GM21786 (cell line): ENCODE results near the gene ODAD3.

ENCODE experiments used
- ATAC-seq: cut with Tn5 transposase; IDR thresholded peaks from one replicate; pipeline ENCODE4 v1.9.1; 2021; ENCODE audit not compliant: unreplicated experiment

ODAD3 gene

DNA sequence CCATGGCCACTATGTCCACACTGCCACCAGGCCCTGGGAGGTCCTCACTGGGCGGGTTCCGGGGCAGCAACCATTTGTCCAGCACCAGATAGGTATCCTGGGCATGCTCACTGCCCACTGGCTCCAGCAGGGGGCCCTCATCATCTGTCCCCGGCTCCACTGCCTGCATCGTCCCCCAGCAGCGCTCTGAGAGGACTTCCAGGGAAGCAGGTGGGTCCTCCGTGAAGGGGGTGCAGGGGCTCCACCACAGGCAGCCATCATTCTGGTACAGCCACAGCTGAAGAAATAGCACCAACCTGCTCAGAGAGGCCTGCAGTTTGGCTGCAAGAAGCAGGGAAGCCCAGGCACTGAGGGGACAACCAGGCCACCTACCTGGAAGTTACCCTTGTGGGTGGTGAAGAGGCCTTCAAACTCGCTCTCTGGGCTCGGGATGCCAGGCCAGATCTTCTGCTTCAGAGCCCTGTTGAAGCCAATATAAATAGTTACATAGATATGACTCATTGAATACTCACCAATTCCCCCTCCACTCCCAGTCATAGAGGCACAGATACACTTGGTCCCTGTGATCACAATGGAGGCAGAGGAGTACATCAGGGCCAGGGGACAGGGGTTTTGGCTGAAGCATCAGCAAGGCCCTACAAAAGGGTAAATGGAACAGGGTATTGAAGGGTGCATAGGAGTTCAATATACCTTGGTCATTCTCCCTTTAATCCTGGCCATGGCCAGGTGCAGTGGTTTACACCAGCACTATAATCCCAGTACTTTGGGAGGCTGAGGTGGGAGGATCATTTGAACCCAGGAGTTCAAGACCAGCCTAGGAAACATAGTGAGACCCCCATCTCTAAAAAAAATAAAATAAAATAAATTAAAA, 56.4 kb downstream of the ODAD3 start:
- no peak for ATAC-seq

DNA sequence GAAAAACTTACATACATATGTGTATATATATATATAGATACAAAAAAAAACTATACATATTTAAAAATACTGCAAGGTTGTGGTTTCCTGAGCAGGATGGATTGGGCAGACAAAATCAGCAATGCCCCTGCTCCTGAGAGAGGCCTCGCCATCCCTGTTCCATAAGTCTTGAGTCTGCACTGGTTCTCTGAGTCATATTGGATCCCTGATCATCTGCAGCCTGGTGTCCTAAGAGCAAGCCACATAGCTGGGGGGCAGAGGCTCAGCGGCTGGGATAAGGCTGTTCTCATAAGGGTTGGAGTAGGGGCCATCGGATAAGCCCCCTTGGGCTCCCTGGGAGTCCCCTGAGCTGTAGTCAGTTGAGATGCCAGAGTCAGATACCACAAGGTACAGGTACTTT, 57.2 kb downstream of the ODAD3 start:
- ATAC-seq: no peak

DNA sequence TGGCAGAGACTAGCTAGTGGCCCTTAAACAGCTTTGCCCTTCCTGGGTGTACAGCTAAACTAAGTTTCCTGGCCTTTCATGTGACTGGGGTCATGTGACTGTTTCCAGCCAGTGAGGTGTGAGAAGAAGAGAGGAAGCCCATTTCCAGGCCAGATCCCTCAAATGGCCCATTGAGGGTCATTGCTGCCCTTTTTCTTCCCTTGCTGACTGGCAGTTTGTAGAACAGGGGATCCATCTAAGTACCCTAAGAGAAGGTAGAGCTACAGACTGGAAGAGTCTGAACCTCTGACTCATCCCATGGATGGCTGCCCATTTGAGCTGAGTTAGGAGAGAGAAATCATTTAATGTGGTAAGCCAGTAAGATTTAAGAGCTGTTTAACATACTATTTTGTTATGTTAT, 57.7 kb downstream of the ODAD3 start:
- ATAC-seq: no peak

DNA sequence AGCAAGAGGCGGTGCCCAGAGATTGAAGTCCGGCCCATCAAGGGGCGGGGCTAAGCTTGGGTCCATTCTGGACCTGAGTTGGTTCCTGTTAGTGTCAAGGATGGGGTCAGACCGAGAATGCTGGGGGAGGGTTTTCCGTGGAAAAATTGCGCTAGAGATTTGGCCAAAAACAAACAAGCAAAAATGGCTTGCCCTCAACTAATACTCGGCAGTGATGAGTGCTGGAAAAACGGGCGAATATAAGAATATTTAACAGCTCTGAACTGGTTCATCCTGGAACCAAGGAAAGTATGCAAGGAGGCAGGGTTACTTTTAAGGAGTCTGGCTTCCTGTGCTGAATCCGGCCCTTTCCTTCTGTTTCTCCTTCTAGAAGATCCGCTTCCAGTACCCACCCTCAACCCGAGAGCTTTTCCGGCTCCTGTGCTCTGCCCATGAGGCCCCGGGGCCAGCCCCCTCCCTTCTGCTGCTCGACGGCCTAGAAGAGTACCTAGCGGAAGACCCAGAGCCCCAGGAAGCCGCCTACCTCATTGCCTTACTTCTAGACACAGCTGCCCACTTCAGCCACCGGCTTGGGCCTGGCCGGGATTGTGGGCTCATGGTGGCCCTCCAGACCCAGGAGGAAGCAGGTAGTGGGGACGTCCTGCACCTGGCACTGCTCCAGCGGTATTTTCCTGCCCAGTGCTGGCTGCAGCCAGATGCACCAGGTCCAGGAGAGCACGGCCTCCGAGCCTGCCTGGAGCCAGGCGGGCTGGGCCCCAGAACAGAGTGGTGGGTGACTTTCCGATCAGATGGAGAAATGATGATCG, 59.6 kb downstream of the ODAD3 start:
- no peak for ATAC-seq

DNA sequence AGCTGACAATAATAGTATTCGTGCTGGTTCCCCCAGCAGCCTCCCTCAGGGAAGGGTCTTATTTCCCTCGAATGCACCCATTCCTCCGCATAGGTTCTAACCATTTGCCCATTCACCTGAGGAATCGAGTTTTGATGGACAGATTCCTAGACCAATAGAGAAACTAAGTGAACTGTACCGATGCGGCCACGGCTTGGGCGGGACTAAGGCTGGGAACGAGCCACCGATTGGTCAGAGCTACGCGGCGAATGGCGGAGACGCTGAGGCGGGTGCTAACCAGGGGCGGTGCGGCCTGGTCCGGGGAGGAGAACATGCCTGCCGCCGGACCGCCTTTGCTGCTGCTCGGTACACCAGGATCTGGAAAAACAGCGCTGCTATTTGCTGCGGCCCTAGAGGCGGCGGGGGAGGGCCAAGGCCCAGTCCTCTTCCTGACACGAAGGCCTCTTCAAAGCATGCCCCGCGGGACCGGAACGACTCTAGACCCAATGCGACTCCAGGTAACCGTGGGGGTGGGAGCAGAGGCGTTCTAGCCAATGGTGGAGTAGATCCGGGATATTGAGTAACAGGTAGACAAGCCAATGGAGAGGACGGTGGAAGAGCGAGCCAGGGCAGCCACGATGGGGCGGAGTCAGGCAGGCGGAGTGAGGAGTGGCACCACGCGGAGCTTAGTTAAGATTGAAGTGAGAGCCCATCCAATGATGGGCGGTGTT, 60.3 kb downstream of the ODAD3 start, which contains the start of gene SWSAP1:
Gene SWSAP1, plus strand, starts transcription at position 234 of the 710 bp plus-strand sequence. Its CDS starts 15 bp downstream, at position 249.
- peak; percentile 91 for ATAC-seq

DNA sequence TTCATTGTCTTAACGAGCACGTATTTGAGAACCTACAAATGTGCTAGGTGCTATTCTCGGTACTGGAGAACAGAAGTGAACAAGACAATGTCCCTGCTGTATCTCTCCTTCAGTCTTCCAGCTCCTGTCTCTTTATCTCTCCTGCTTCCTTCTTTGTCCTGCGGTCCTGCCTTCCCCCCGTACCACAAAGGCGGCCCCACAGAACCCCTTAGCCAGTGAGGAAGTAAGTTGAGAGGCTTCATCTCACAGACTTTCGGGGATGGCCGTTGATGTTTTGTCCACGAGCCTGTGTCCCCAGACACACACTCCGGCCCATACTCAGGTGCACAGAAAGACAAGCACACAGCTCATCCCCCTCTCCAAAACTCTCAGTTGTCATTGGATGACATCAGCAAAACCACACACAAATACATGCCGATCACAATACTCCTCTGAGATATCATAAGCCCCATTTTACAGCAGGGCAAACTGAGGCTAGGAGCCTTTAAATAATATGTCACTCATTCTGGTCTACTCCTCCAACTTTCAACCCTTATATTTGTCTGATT, 61.0 kb downstream of the ODAD3 start:
- no peak for ATAC-seq

DNA sequence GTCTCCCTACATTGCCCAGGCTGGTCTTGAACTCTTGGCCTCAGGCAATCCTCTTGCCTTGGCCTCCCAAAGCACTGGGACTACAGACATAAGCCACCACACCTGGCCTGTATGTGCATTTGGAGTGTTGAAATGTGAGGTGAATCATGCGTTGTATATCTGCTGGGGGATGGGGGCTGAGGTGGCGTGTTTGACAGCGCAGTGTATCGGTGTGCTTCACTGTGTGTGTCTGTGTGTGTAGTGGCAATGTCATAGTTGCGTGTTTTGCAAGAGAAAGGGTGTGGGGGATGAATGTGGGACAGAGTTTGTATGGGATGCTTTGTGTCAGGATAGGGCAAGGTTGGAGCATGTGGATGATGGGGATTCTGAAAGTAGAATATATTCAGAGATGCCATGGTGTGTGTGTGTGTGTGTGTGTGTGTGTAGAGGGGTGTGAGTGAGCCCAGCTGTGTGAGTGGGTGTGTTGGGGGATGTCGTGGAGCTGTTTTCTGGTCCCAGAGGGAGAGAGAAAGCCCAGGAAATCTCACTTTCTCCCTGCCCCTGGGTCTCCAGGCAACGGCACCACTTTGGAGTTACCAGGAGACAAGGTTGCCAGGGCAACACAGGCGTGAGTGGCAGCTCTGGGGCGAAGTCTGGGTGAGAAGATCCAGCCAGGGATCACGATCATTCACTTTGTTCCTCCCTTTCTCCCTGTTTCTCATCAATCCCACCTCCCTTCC, 61.6 kb downstream of the ODAD3 start:
- ATAC-seq: no peak

DNA sequence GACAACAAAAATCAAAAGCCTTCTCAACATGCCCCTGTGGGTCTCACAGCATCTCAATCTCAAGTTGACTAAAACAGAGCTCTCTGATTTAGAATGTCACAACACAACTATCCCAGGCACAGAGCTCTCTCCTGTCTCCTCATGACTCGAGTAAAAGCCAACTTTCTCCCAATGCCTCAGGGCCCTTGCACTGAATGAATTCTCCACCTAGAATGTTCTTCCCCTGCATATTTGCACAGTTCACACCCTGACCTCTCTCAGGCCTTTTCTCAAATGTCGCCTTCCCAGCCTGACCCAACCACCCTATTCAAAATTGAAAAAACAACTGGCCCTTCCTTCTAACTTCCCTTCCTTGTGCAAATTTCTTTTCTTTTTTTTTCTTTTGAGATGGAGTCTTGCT, 64.2 kb downstream of the ODAD3 start:
- no peak for ATAC-seq
